ENCODE results near the gene KCNIP4.
"Not testable (repeated sequence)": the region's sequence is repeated elsewhere in the genome, so short reads cannot be mapped to it uniquely, and the experiment has no call there.

KCNIP4 gene

DNA sequence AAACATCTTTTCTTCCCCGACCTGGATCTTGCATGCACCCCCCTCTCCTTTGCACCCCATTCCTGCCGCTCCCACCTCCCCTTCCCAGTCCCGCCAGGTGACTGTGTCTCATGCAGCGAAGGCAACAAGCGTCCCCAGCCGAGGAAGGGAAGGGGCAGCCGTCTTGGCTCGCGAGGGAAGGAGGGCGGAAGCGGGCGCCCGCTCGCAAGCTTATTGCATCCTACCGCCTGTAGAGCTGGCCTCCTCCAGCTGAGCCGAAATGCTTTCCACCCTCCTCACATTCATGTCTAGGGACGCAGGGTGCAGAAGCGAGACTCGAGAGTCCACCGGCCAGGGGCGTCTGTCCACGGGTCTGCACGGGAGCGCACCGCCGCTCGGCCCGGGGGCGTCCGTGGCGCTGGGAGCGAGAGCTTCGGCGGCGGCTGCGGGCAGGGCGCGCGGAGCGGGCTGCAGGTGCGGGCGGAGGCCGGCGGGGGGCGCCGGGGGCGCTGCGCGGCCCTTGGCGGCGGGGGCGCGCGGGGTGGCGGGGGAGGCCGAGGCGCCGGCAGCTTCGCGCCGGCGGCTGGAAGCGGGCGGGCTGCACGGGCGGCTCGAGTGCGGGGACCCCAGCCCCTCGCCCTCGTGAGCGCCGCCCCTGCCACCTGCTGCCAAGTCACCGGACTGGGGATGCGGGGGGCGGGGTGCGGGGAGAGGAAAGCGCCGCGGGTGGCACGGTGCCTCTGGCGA, at the start of gene KCNIP4:
TSS of gene KCNIP4 (minus strand) at position 426 of the 726 bp plus-strand sequence.
- no peak for FAIRE-seq
- DNase-seq (ENCODE audit: low spot score): no peak

DNA sequence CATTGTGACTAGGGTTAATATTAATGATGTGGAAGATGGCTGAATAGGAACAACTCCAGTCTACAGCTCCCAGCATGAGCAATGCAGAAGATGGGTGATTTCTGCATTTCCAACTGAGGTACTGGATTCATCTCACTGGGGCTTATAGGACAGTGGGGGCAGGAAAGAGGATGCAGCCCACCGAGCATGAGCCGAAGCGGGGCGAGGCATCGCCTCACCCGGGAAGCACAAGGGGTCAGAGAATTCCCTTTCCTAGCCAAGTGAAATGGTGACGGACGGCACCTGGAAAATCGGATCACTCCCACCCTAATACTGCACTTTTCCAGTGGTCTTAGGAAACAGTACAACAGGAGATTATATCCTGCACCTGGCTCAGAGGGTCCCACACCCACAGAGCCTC, 48.0 kb upstream of the KCNIP4 start:
- not testable (repeated sequence) for DNase-seq (ENCODE audit: low spot score); FAIRE-seq

DNA sequence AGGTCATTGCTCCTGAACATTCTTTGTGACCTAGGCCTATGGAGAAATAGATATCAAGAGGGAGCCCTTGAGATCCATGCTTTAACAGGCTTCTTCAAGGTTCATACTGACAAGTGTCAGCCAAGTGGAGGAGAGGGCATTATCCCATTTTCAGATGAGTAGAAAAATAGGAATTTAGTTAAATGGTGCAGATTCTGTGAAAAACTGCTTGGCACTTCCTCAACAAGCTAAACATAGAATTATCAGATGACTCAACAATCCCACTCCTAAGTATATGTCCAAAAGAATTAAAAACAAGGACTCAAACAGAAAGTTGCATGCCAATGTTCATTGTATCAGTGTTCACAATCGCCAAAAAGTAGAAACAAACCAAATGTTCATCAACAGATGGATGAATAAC, 43.8 kb upstream of the KCNIP4 start:
- no peak for DNase-seq (ENCODE audit: low spot score)
- no peak for FAIRE-seq

DNA sequence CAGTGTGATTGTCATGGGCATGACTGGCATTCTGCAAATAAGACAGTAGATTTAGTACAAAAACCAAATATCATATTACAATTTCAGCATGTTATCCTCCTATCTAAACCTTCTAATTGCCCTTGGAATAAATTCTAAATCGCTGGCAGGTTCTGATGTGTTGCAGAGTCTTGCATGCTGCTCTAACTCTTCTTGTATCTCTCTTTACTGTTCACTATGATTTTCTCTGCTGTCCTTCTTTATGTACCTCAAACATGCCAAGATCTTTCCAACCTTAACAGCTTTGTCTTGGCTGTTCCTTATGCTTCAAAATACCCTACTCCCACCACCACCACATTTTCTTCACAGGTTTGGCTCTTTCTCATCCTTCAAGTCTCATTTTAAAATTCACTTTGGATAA, 43.0 kb upstream of the KCNIP4 start:
- DNase-seq (ENCODE audit: low spot score) (no peak), FAIRE-seq (no peak)

DNA sequence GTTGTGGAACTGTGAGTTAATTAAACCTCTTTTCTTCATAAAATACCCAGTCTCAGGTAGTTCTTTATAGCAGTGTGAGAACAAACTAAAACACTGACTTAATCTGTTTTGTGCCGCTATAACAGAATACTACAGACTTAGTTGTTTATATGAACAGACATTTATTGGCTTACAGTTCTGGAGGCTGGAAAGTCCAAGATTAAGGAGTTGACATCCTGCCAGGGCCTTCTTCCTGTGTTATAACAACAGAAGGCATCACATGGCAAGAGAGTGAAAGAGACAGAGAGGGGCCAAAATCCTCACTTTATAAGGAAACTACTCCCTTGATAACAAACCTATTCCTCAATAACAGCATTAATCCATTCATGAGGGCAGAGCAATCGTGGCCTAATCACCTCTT, 42.5 kb upstream of the KCNIP4 start:
- FAIRE-seq: no peak
- no peak for DNase-seq (ENCODE audit: low spot score)

DNA sequence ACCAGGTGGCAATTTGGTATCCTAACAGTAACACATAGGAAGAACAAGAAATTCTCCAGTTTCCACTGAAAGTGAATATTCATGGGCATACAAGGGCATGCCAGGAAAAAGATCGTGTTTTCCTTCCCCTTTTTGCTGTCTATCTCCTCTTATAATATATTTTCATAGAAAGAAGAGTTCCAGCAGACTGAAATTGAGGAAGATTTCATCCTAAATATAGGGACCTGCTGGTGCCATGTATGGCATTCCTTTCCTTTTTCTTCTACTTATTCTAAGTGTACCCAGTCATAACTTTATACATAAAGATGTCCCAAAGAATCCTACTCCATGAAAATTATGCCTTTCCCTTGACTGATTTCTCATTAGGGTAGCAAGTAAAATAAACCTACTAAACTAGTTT, 40.8 kb upstream of the KCNIP4 start:
- no peak for DNase-seq (ENCODE audit: low spot score)
- FAIRE-seq: no peak

DNA sequence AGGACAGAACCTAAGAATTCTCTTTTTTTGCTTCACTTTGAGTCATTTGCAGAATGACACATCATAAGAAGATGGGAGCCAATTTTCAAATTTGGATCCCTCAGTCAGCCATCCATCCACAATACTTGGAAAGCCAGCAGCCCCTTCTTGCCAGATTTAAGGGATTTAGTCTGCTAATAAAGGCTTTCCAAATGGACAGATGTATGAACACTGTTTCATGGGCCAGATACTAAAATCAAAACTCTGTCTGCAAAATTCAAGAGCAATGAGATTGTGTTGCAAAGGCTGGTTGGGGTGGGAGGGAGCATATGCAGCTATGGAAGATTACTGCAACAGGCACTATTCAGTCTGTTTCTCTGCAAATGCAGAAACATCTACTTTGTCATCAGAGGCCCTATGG, 37.7 kb upstream of the KCNIP4 start:
- FAIRE-seq: no peak
- DNase-seq (ENCODE audit: low spot score): no peak

DNA sequence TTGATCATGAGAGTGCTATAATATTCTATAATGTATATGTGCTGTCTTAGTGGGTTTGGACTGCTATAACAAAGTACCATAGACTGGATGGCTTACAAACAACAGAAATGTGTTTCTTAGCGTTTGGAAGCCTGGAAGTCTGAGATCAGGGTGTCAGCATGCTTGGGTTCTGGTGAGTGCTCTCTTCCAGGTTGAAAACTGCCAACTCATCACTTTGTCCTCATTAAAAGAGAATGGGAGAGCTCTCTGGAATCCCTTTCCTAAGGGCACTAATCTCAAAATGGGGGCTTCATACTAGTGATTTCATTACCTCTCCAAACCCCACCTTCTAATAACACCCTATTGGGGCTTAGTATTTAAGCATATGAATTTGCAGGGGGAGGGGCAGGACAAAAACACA, 33.5 kb upstream of the KCNIP4 start:
- DNase-seq (ENCODE audit: low spot score) (no peak), FAIRE-seq (no peak)

DNA sequence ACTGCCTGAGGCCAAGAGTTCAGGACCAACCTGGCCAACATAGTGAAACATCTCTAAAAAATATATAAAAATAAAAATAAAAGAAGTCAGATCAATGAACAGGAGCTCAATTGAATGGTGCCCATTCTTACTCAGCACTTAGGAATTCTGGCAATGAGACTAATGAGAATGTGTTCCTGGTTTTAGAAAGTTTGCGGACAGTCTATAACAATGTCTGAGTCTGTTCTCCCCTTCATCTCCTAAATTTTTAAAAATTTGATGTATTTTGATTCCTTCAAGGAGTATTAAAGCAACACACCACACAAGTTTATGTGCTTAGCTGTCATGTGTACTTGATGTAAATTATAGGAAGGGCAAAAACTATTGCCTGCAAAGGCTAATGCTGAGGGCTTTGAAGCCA, 30.6 kb upstream of the KCNIP4 start:
- DNase-seq (ENCODE audit: low spot score) (no peak), FAIRE-seq (no peak)

DNA sequence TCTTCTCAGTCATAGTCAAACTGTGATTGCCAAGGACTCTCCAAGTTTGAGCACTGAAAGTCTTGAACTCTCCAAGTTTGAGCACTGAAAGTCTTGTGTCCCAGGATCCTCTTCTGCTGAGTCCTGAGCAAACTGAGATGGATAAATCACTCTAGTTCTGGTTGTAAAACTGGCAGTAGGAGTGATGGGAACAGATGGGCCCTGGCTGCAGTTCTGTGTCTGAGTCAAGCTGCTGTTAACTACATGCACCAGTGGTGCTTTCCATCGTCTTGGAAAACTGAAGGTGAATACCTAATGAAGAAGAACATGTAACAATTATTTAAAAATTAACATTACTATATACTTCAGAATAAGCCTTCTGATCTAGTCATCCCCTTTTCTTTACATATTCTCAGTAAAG, 27.6 kb upstream of the KCNIP4 start:
- FAIRE-seq: no peak
- no peak for DNase-seq (ENCODE audit: low spot score)

DNA sequence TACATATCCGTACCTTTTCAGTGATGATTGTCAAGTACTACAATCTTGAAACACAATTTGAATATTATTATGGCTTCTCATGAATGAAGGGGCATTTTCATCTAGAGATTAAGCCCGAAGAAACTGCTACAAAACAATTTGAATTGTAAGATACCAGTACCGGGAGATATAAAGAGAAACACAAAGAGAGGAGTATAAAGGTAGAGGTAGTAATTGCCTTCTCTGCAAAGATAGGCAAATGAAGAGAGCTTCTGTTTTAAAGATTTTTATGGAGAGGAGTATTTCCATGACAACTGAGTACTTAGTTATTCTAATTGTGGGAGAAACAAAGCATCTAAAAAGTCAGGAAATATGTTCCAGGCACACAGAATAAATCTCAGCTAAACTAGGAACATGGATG, 25.3 kb upstream of the KCNIP4 start:
- DNase-seq (ENCODE audit: low spot score): no peak
- no peak for FAIRE-seq

DNA sequence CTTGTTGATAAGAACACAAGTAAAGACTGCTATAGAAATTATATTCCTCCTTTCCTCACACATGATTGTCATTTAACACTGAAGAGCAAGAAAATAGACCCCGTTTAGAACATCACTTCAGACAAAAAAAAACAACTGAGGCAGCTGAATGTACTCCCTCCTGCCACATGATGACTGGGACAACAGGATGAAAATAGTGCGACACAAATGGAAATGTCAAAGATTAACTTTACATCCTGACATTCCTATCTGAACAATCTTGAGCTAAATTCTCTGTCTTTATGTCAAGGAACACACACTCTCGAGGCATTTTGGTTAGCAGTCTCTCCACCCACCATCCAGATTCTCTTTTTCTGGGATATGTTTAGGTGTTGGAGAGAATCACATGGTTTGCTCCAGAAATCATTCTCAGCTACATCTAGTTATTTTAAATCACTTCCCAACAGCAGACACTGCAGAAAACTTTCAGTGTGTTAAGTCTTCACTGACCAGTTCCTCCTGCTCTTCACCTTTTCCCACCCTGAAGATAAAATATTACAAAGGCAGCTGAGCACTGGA, 16.3 kb upstream of the KCNIP4 start:
- no peak for FAIRE-seq
- DNase-seq (ENCODE audit: low spot score): no peak

DNA sequence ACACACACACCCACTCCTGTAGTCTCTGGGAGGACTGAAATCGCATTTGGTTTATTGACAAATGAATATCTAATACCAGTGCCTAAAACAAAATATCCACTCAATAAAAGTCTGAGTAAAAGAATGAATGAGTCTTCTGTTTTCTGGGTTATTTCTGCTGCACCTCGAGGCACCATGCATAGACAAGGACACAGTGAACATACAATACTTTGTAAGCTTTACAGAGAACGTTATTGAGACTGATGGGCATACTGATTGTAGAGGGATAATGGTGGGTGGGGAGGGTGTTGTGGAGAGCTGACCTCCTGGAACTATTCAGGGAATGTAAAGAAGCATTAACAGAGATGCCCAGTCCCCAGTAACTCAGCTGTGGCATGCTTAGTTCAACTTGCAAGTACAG, 14.1 kb upstream of the KCNIP4 start:
- DNase-seq (ENCODE audit: low spot score) (no peak), FAIRE-seq (no peak)

DNA sequence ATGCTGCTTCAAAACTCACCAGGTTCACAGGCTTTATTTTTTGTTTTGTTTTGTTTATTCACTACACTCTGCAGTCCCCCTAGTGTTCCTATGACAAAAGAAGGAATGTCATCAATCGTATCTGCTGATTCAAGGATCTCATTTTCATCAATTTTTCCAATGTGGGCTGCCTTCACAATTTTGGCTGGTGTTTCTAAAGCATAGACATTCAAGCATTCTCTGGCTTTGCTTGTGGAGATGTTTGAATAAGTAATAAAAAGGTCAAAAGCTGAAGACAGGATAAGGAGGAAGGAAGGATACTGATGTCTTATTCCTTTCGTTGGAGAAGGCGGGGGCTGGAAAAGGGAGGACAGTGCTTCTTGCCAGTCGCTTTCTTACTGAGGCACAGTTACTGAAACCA, 12.2 kb upstream of the KCNIP4 start:
- no peak for FAIRE-seq
- DNase-seq (ENCODE audit: low spot score): no peak

DNA sequence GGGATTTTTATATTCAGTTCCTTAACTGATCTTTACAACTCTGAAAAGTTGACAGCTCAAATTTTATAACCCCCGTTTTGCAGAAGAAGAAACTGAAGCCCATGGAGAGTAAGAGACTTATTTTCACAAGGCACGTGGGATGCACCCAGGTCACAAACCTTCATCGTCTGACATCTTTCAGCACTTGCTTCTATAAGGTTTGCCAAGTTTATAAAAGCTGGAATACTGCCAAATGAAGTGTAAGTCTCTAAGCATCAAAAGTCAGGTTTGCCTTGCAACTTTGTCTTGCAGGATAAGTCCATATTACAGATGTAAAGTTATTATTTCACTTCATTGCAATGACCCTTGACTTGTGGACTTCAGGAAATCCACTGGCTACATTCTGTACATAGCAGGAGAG, 6.3 kb upstream of the KCNIP4 start:
- no peak for DNase-seq (ENCODE audit: low spot score)
- no peak for FAIRE-seq

DNA sequence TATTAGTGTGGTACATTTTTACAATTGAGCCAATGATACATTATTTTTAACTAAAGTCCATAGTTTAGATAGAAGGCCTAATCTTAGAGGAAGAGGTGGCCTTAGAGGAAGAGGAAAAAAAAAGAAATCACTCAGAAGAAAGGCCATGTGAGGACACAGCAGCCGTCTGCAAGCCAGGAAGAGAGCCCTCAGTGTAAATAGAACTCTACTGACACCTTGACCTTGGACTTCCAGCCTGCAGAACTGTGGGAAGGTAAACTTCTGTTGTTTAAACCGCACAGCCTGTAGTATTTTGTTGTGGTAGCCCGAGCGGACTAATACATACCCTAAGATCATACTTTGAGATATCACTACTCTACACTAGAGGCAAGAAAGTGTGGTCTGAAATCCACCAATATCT, 5.1 kb upstream of the KCNIP4 start:
- DNase-seq (ENCODE audit: low spot score) (no peak), FAIRE-seq (no peak)

DNA sequence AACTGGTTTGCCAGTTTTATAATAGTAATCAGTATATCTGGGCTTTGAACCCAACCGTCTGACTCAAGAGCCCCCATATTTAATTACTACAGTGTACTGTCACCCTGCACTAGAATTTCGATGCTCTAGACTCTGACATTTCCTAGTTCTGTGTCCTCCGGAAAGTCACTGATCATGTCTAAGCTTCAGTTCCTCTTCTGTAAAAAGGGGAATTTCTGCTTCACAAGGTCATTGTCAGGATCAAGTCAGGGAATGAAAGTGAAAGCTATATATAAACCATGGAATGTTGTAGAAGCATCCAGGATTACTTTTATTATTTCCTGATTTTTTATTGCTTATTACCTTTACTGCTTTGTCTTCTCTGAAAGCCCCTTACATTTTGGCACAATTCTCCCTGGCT, 4.0 kb upstream of the KCNIP4 start:
- DNase-seq (ENCODE audit: low spot score) (no peak), FAIRE-seq (no peak)

DNA sequence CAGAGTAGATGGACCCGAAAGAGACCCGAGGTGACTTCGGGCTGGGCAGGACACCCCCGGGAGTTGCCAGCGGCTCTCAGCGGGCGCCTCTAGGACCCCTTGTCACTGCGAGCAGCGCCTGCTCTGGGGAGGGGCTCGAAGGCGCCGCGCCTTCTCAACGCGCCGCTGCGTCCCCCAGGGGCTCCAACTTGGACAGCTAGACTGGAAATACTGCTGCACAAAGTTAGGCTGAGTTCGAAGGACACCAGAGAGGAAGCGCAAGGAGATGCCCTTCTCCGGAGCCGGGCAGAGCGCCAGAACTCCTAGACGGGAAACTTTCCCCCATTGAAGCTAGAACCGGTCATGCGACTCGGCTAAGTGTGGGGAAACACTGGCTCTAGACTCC, 493 bp upstream of the KCNIP4 start:
- DNase-seq (ENCODE audit: low spot score) (no peak), FAIRE-seq (no peak)

DNA sequence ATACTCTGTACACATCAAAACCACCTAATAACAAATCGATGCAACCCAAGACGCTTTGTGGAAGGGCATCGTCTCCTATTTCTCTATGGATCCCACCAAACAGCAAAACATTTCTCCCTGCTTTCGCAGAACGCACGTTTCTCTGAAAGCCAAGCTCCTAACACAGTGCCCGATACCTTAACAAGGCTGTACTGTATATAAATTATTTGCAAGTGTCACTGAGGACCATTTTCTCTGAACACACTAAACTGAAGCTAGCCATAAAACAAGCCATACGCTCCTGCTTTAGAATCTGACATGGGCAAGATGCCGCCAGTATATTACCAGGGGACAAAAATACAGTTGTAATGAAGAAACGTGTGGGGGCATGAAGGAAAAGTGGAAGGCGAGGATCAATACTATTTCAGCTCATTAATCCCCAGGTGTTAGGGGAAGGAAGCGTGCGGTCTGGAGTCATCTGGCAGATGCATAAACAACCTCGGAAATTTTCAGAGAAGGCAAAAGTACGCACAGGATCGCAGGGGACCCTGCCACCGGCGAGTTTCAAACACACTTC, 703 bp downstream of the KCNIP4 start:
- FAIRE-seq: no peak
- no peak for DNase-seq (ENCODE audit: low spot score)

DNA sequence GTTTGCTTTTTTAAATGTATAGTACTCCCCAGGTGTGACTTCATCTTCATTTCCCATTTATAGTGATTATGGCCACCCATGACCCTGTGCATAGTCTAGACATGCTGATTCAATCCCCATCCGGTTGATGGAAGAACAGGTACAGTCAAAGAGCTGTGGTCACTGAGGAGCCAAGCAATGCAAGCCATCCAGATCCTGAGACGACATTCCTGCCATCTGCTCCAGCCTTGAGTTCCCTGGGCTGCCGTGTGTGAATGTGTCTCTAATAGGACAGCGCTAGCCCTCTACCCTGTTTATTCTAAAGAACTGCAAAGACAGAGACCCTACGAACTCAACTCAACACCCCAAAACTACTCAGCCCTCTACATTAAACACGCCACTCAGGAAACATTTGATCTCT, 1.7 kb downstream of the KCNIP4 start:
- FAIRE-seq: no peak
- no peak for DNase-seq (ENCODE audit: low spot score)

DNA sequence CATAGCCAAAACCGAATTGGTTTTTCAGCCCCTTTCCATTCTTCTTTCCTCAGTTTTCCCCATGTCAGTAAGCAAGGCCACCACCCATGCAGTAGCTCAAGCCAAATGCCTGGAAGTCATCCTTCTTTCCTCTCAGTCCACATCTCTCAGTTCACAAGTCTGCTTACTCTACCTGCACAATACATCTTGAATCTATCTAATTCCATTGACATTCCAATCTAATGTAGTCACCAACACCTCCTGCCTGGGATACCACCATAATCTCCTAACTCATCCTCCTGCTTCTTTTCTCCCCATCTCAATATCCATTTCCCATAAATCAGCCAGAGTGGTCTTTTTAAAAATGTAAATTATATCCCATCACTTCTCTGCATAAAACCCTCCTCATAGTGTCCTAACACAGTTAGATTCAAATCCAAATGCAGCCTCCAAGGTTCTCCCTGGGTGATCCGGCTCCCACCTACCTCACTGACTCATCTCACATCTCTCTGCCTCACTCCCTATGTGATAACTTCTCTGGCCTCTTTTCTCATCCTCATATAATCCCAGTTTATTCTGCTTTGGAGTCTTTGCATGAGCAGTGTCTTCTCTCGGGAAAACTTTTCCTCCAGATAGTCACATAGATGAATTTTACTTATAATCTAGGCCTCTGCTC, 26.9 kb downstream of the KCNIP4 start:
- no peak for FAIRE-seq
- no peak for DNase-seq (ENCODE audit: low spot score)

DNA sequence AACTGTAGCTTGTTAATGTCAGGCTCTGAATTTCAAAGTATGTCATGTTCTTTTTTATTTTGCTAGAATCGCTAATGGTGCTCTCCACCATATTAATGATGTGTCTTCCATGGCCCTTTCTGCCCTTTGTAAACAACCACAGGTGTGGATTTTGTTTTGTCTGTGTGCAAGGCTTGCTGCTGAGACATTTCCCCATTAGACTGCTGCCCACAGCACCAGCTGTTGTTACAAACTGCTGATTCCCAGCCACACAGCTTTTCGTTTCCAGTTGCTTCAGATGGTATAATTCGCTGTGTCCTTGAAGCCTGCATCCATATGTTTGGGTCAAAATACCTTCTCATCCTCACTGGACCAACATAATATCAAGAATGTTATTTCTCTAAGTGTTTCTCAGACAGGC, 32.8 kb downstream of the KCNIP4 start:
- DNase-seq (ENCODE audit: low spot score): no peak
- FAIRE-seq: no peak

DNA sequence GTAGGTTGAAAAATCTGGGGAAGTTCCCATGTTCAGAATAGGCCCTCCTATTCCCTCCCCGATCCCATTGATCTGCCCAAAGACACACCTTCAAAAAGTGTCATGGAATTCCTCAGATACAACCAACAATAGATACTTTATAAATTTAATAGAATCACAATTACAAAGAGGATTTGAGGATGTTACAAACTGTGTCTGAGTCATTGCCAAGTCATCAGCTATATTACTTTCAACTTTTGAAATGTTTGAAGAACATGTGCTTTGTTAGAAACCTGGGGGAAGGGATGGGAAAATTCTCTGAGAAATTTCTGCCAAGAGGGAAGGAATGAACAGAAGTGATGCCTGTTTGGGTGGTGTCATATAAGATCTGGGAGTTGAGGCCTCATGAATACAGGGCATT, 46.7 kb downstream of the KCNIP4 start:
- peak; percentile 28 for DNase-seq (ENCODE audit: low spot score)
- no peak for FAIRE-seq
